Esophagus muscularis mucosa (tissue), 3 donors: ENCODE measurements around the gene ANKRD33B.

Experiments
- EP300 ChIP-seq: sonication (generic); formaldehyde crosslinking; IDR thresholded peaks from one replicate; pipeline ENCODE4 v1.6.1; 2017; ENCODE audit warnings: antibody characterized with exemption
- POLR2AphosphoS5 ChIP-seq, 2 donors: sonication (generic); formaldehyde crosslinking; IDR thresholded peaks; one replicate each; pipeline ENCODE4 v1.6.1; 2017; ENCODE audit warnings: antibody characterized with exemption in 2 of 2

- no peak for TF ChIP-seq POLR2AphosphoS5 (IDR thresholded peaks at IDR 0.05)
- TF ChIP-seq EP300, result no peak
Measured at GRCh38 chr5:10665799-10666198, 101.9 kb downstream of the ANKRD33B start.
